ENCODE measurements around the gene SSTR4. TPM values are rescaled to one million over a fixed set of nuclear protein-coding genes. Genes with fewer than 3 reads are reported as not detected.

The SSTR4 gene
- total and polyA plus RNA-seq, 9 donors, result 0.15 to 0.69 TPM; not detected in 7

- WGBS, 3 donors, result 0 to 1% (median 1%) methylated on average over 53 to 79 of the region's 79 CpGs
- H3K4me1 ChIP-seq (ENCODE audit: insufficient read depth), result peaks cover 7% of the 10 kb centered on the region
- no peaks in the 10 kb centered on the region for H3K36me3 ChIP-seq
- TF ChIP-seq EP300 (IDR thresholded peaks at IDR 0.05) (no peak), CTCF (IDR thresholded peaks at IDR 0.05) (no peak), POLR2A (IDR thresholded peaks at IDR 0.05) (peak; percentile 20)
- no peaks in the 10 kb centered on the region for H3K27me3 ChIP-seq
- peak within 1 kb of the TSS; percentile 17 to 36 for H3K27ac ChIP-seq
- DNase-seq, result peak; percentile 33 to 64 (median 57)
- H3K9me3 ChIP-seq, result no peaks in the 10 kb centered on the region
- intact Hi-C loops (cut with DNase I), result loop anchor here (2.0 to 10.0 kb wide), 8 partner anchors 95 to 573 kb away; no protein-coding TSS in a partner anchor
- peak within 1 kb of the TSS; percentile 36 for H3K4me3 ChIP-seq
These were observed 14.3 kb downstream of the SSTR4 start, which contains the start of gene THBD for GRCh38 chr20:23049201-23050075. TSS of gene THBD (minus strand) at chr20:23049672. CDS start at chr20:23049504, 168 bp downstream.

- TF ChIP-seq POLR2A (IDR thresholded peaks at IDR 0.05) (no peak), CTCF (IDR thresholded peaks at IDR 0.05) (no peak)
- 1% methylated on average over 44 to 48 of the region's 48 CpGs for WGBS, 3 donors
- intact Hi-C loops (cut with DNase I), result loop anchor here in 3 of 4 donors (2.0 to 10.0 kb wide), 6 partner anchors 95 to 572 kb away; no protein-coding TSS in a partner anchor
- peaks cover 7% of the 10 kb centered on the region for H3K4me1 ChIP-seq (ENCODE audit: insufficient read depth)
- H3K9me3 ChIP-seq, result no peaks in the 10 kb centered on the region
- peak; percentile 26 to 52 (median 41) for DNase-seq
- H3K27me3 ChIP-seq, result no peaks in the 10 kb centered on the region
- H3K27ac ChIP-seq, result peak overlapping the region; percentile 17 to 36
- peak overlapping the region; percentile 36 for H3K4me3 ChIP-seq
- H3K36me3 ChIP-seq, result no peaks in the 10 kb centered on the region
These were observed 15.1 kb downstream of the SSTR4 start for GRCh38 chr20:23050076-23050838.

GRCh38 chr20:23050847-23051627 is 15.9 kb downstream of the SSTR4 start:
- peak; percentile 67 to 82 (median 77) for DNase-seq
- intact Hi-C loops (cut with DNase I), result loop anchor here in 3 of 4 donors (1.0 to 10.0 kb wide), 7 partner anchors 94 to 571 kb away; no protein-coding TSS in a partner anchor
- Histone ChIP-seq H3K4me1 (ENCODE audit: insufficient read depth) (peaks cover 7% of the 10 kb centered on the region), H3K9me3 (no peaks in the 10 kb centered on the region), H3K4me3 (peak overlapping the region; percentile 36), H3K27me3 (no peaks in the 10 kb centered on the region), H3K27ac (peak overlapping the region in 1 of 2 donors; percentile 36), H3K36me3 (no peaks in the 10 kb centered on the region)
- peak; percentile 34 to 66 (median 61) for TF ChIP-seq CTCF (IDR thresholded peaks at IDR 0.05)
- TF ChIP-seq EP300 (IDR thresholded peaks at IDR 0.05), result no peak
- WGBS, 3 donors, result 14 to 20% (median 18%) methylated on average over 45 to 46 of the region's 46 CpGs

- Histone ChIP-seq H3K27me3 (no peaks in the 10 kb centered on the region), H3K4me1 (ENCODE audit: insufficient read depth) (peaks cover 7% of the 10 kb centered on the region), H3K27ac (no peak overlapping the region), H3K4me3 (no peak overlapping the region), H3K9me3 (no peaks in the 10 kb centered on the region), H3K36me3 (no peaks in the 10 kb centered on the region)
- intact Hi-C loops (cut with DNase I), result loop anchor here in 2 of 4 donors (5.0 to 10.0 kb wide), 5 partner anchors 92 to 569 kb away; no protein-coding TSS in a partner anchor
- TF ChIP-seq EP300 (IDR thresholded peaks at IDR 0.05) (no peak), CTCF (IDR thresholded peaks at IDR 0.05) (no peak), POLR2A (IDR thresholded peaks at IDR 0.05) (no peak)
- WGBS, 3 donors, result 89 to 94% (median 91%) methylated on average over 5 of the region's 5 CpGs
- DNase-seq, result no peak
These were observed 17.8 kb downstream of the SSTR4 start for GRCh38 chr20:23052904-23053303.

All from ovary (tissue), 9 donors.